PC-3 (cell line): ENCODE results near the gene MTMR6.

Experiments used
- CTCF ChIP-seq: fragments of 300-600 bp; sonication (generic); conservative IDR thresholded peaks from 2 replicates; pipeline ENCODE4 v1.5.1; 2017; ENCODE audit warnings: antibody characterized with exemption, low read depth, mild to moderate bottlenecking, low read length
- EZH2 ChIP-seq: fragments of 300-600 bp; sonication (generic); IDR thresholded peaks from one replicate; pipeline ENCODE4 v1.6.1; 2017; ENCODE audit warnings: antibody characterized with exemption, mild to moderate bottlenecking, low read length; ENCODE audit not compliant: unreplicated experiment
- EZH2phosphoT487 ChIP-seq: fragments of 300-600 bp; sonication (generic); IDR thresholded peaks from 2 replicates; pipeline ENCODE4 v1.6.1; 2018; ENCODE audit warnings: mild to moderate bottlenecking, antibody characterized with exemption, low read length, borderline replicate concordance

GRCh38 chr13:25244123-25244522, 43.2 kb downstream of the MTMR6 start:
- TF ChIP-seq CTCF = no peak
- no peak for TF ChIP-seq EZH2
- no peak for TF ChIP-seq EZH2phosphoT487
